ENCODE data around the gene APBB1IP.

- no peak for TF ChIP-seq CTCF (IDR thresholded peaks at IDR 0.05)
- no peak for TF ChIP-seq NR2C2 (CRISPR knock-in tag; IDR thresholded peaks at IDR 0.05)
- no peak for TF ChIP-seq ATF6 (CRISPR knock-in tag; IDR thresholded peaks at IDR 0.05)
- no peak for TF ChIP-seq ZNF263 (CRISPR knock-in tag; IDR thresholded peaks at IDR 0.05; ENCODE audit: low read depth)
- TF ChIP-seq CREB1 (CRISPR knock-in tag; IDR thresholded peaks at IDR 0.05): no peak
- no peak for TF ChIP-seq CDX4 (CRISPR knock-in tag; IDR thresholded peaks at IDR 0.05; ENCODE audit: borderline replicate concordance)
- no peak for TF ChIP-seq ZNF121 (CRISPR knock-in tag; IDR thresholded peaks at IDR 0.05)
- no peak for TF ChIP-seq JUN (CRISPR knock-in tag; IDR thresholded peaks at IDR 0.05)
These were observed 22.6 kb downstream of the APBB1IP start for GRCh38 chr10:26460736-26461135.
